ENCODE data around the gene PRKG1.

Gene PRKG1

DNA sequence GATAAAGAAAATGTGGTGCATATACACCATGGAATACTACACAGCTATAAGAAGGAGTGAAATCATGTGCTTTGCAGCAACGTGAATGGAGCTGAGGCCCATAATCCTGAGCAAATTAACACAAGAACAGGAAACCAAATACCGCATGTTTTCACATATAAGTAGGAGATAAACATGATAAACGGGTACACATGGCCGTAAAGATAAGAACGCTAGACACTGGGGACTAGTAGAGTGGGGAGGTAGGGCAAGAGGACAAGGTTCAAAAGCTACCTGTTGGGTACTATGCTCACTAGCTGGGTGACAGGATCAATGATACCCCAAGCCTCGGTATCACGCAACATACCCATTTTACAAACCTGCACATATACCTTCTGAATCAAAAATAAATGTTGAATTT, 511.5 kb downstream of the PRKG1 start:
- DNase-seq (ENCODE audit: low read depth in 2 of 2): no peak

DNA sequence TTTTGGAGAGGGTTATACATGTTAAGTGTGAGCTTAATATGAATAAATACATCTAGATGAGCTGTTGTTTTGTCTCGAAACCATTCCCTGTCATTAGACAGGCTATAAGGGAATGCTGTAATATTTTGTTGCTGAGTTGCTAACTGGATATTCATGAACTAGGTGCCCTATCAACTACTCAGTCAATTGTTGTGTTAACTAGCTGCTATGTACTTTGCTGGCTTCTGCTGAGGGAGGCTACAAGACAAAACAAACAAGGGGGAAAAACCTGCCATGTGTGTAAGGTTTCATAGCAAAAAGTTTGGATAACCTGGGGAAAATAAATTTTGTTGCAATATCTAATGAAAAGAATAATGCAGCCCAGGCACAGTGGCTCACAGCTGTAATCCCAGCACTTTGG, 514.7 kb downstream of the PRKG1 start:
- DNase-seq (ENCODE audit: low read depth in 2 of 2): no peak

DNA sequence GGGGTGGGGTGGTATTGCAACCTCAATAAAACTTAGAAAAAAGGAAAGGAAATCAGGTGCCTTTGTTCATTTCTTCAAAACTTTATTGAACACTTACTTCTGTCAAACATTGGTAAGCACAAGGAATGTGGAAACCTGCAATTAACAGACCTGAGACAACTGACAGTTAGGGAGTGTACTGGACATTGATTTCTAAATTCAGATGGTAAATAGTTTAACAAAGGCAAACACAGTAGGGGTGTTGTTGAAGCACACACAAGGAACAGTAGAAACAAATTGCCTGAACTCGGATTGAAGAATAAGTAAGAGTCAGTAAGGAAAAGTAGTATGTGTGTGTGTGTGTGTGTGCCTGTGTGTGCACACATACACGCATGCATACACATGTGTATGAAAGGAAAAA, 516.5 kb downstream of the PRKG1 start:
- DNase-seq (ENCODE audit: low read depth in 2 of 2): no peak

DNA sequence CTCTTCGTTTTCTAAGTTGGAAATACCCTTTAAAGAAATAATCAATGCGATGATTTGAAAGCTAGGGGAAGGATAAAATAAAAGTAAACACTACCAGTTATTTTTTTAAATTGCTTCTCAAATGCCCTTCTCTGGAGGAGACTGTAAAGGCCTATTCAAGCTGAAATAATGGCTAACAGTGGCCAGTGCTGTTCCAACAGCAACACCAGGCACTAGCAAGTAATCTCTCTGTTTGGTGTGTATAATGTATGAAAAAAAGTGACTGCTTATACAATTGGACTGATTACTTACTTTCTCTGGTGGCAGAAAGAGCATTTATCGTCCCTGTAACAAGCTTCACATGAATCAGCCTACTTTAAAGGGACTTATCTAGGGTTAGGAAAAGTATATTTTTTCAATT, 522.4 kb downstream of the PRKG1 start:
- no peak for DNase-seq (ENCODE audit: low read depth in 2 of 2)

DNA sequence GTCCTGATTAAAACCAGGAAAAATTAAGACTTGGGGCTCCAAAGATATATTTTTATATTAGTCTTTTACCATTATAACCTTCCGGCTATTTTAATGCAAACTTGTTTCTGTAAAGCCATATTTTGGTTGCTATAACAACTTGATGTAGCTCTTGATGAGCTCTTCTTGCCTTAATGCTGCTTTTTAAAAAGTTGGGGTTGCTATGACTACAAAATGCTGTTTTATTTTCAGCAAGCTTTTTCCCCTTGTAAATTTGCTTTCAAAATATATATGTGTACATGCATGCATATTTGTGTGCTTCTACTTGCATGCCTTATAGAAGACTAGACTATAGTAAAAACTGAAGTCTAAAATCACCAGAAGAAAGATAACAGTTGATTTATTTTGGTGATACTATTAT, 525.4 kb downstream of the PRKG1 start:
- no peak for DNase-seq (ENCODE audit: low read depth in 2 of 2)

DNA sequence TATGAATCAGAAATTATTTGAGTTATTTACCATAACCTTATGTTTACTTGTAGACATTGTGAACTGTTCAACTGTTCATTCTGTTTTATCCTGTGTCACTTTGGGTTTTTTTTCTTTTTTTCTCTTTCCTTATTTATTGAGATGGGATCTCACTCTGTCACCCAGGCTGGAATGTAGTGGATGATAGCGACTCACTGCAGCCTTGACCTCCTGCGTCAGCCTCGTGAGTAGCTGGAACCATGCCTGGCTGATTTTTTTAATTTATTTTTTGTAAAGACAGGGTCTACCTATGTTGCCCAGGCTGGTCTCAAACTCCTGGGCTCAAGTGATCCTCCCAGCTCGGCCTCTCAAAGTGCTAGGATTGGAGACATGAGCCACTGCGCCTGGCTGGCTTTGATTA, 528.0 kb downstream of the PRKG1 start:
- DNase-seq (ENCODE audit: low read depth in 2 of 2): no peak

DNA sequence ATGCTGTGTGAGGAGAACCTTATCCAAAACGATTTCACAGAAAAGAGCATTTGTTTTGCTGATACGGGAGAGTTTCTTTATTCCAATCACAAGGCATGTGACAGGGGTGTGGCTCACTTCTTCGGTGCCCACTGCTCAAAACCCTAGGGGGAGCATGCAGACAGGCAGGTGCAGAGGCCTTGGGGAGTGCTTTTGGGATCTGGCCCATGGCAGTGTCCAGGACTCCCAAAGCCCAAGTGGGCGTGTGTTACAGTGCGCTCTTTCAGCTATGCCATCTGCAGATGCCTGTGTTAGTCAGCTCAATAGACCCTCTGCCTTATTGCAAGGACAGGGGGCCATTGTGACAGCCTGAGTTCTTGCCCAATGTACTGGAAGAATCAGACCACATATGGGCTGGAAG, 530.3 kb downstream of the PRKG1 start:
- DNase-seq (ENCODE audit: low read depth in 2 of 2): no peak

DNA sequence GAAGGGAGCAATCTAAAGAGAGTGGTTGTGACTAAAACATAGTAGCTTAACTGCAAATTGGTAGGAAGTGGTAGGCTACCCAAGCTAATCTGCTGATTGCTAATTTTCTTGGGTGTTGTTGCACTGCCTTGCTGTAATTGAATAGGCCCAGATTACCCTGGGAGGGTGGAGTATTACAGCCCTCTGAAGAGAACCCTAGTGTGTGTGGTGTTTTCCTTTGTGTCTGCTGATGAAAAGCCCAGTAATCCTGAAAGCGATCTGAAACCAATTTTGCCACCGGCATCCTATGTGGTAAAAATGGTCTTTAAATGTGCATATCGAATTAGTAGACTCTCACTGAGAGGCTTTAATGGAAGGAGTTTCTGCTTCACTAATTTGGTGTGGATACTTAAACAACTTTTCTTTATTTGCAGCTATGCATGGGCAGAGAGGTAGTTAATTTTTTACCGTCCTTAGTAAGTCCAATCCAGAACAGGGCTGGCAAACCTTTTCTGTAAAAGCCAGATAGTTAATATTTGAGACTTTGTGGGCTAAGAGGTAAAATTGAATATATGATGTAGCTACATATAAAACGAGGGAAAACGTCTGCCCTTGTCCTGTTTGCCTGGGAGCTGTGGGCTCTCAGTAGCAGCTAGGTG, 532.7 kb downstream of the PRKG1 start:
- DNase-seq (ENCODE audit: low read depth in 2 of 2): no peak

DNA sequence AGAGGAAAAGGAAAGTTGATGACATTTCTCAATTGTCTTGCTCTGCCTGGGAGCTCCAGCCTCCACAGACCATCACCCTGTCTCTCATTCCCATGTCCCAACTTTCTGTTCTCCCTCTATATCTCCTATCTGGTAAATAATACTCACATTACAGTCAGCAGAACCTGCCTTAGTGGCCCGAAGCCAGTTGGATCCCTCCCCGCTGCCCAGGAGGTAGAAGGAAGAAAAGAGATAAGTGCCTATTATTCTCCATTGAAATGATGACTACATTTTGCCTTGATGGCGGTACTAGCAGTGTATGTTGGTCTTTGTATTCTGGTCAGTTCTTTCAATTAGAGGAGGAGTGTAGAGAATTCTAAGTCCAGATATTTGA, 533.2 kb downstream of the PRKG1 start:
- no peak for DNase-seq (ENCODE audit: low read depth in 2 of 2)

DNA sequence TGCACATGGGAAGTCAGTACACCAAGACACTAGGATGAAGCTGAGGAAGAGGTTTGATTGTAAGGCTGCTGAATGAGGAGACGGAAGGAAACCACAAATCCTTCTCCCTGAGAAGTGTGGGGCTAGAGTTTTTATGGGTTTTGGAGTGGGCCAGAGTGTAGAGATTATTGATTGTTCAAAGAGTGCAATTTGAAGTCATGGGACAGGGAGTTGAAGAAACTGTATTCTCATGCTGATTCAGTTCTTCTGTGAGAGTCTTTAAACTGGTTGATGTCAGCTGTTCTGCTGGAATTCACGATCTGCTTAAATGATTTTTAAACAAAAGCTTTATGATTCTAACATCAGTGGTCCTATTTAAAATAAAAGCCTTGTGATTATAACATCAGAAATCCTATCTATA, 533.9 kb downstream of the PRKG1 start:
- no peak for DNase-seq (ENCODE audit: low read depth in 2 of 2)

DNA sequence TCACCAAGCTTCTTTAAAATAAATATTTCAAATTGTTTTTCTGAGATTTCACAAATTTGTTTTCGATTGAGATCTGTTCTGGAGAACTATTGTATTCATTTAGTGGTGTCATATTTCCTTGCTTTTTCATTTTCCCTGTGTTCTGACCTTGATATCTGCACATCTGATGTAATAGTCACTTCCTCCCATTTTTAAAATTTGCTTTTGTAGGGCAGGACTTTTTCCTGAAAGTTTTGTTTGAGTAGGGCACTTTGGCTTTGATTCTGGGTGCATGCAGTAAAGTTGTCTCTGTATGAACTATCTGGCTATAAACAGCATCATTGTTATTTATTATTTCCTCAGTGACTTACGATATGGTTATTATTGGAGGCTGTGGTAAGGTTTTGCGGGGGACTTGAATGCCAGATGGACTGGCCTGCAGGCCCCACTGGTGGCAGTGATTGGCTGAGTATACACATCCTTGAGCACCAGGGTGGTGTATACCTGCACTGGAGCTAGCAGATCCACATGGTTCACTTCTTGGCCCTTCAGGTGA, 541.5 kb downstream of the PRKG1 start:
- DNase-seq (ENCODE audit: low read depth in 2 of 2): no peak

DNA sequence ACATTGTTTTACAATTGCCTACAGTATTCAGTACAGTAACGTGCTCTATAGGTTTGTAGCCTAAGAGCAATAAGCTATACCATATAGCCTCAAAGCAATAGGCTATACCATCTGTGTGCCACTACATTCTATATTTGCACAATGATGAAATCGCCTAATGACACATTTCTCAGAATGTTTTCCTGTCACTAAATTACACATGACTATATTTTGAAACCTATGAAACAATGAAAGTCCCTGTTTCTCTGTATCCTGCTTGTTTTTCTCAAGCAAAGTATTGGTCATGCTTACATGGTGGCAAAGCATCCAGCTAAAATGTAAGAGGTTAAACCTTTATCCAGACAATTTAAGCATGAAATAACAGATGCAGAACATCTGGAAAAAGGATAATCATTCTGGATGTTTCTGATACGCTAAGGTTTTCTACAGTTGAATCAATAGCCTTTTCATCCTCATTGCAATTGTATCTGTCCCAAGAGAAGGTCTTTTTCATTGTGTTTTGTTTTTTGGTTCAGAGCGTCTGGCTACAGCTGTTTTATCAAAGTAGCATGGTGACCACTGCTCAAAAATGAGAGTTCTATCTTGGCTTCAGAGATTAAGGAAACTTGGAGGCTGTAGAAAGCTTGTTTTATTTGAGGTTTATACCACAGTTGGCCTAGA, 543.4 kb downstream of the PRKG1 start:
- no peak for DNase-seq (ENCODE audit: low read depth in 2 of 2)

DNA sequence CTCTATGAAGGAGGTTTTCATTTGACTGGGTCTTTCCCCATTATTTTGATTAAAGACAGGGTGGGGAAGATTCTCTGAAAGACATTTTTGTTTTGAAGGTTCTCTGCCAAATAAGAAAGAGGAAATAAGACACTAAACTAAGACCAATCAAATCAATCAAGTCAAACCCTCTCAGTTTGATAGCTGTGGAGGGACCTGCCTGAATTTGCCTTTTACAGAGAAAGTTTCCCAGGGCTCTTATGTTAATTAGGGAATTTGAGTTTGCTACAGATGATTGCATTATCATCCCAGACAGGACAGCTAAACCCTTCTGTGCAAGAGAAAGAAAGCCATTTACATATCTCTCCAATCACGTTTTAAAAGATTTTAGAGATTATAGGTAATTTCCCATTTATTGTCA, 545.1 kb downstream of the PRKG1 start:
- no peak for DNase-seq (ENCODE audit: low read depth in 2 of 2)

DNA sequence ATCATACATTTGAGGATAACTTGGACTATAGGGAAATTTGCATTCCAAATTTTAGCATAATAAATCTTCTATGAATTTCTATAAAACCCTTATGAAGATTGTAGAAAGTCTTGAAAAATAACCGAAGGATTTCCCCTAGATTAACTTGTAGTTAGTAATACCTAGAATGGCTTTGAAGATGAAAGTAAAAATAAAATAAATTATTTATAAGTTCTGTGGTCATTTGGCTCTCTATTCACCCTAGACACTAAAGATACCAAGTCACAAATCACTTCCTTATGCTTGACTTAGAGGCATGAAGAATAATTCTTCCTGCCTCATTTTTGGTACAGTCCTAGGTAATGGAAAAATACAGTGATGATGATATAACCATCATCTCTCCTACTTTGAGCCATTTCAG, 545.8 kb downstream of the PRKG1 start:
- no peak for DNase-seq (ENCODE audit: low read depth in 2 of 2)

DNA sequence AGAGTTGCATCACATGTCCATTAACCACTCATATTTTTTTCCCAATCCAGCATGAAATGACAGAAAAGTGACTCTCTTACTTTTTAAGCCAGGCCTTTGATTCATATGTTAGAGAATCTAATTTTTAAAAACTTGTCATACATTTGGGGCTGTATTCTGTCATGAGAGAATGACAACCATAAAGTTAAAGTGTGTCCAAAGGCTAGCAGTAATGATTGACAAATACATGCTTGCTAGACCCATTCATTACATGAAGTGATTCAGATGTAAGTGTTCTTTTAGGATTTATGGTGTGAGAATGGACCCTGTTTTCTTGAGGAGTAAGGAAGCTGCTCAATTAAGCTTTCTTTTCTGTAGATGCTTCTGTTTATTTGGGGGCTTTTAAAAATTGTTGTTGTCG, 549.7 kb downstream of the PRKG1 start:
- no peak for DNase-seq (ENCODE audit: low read depth in 2 of 2)

DNA sequence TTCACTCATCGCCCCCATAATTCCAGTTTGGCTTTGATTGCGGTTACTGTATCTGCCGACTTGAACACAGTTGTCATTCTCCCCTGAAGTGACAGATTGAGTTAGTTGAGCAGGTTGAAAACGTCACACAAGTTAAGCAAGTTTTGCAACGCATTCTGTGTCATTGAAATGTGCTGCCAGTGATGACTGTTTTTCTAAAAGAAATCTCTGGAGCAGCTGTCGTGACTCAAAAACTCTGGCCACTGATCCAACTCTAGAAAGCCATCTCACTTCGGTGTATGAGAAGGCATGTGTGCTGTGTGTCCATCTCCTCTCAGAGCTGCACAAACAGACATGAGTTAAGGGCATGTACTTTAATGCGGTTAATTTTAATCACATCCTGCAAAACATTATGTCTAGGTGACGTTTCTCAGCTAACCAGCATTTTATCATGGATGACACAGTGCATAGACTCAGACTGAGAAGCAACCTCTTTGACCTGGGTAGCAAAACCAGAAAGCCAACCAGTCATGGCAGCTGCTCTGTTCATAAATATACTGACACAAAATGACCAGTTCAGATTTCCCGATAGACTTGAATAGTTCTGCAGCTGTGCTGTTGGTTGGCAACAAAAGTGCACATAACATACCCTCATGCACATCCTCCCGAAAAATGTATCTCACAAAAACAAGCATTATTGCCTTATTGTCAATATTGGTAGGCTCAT, 555.8 kb downstream of the PRKG1 start:
- DNase-seq (ENCODE audit: low read depth in 2 of 2): no peak

DNA sequence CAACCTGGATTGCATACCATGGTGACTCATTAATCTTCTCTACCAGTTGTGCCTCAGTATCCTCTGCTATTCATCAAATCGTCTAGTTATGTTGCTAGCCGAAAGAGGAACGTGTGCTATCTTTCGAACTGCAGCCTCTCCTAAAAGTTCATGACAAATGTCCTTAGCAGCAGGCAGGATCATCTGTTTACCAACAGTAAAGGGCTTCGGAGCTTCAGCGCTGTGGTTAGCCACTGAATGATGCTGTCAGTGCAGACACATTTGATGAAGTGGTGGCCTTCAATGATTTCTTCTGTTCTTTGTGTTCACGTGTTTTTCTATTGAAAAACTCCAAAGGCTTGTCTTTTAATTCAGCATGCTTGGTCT, 556.3 kb downstream of the PRKG1 start:
- no peak for DNase-seq (ENCODE audit: low read depth in 2 of 2)

DNA sequence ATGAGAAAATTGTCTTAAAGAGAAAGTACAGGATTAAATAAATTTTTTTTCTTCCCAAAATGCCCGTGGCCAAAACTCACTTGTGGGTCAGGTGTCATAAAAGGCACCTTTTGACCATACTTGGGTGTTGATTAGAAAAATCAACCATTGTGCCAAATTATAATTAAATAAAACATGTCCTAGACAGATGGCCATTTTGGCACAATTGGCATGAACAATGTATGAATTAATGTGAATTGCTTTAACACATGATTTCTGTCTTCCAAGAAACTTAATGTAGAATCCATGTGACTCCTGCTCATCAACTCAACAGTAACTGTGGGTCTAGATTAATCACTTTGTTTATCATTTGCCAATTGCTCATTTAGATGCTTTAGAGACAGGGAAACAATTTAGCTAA, 561.1 kb downstream of the PRKG1 start:
- no peak for DNase-seq (ENCODE audit: low read depth in 2 of 2)

DNA sequence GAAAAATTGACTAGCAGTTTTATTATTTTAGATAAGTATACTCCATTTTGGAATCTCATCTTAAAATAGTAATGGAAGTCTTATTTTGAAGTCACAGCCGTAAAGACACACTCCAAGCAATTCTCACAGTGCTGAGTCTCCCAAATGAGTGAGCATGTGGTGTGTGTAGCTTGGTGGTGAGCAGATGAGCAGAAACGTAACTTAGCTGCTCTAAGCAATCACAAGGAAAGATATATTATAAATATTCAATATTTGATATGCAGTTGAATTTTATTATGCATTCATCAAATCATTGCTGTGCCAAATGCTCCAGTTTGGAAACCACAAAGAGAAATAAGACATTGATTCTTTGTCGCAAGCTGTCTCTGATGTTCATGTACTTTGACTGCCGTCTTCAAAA, 563.9 kb downstream of the PRKG1 start:
- DNase-seq (ENCODE audit: low read depth in 2 of 2): no peak

DNA sequence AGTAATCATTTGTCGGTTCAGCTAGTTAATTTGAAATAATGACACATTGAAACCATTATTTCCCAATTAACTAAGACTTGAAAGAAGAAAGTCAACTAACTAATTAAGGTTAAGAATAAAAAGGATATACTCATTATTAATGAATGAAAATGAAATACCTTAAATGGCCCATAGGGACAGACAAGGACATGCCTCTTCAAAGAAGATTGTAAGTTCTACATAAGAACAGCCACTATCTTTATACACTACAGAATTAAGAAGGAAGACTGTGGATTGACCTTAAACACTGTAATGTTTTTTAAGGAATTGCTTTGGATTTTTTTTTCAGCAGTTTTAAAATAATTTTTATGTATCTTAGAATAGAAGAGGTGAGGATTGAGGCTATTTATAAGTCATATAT, 564.5 kb downstream of the PRKG1 start:
- no peak for DNase-seq (ENCODE audit: low read depth in 2 of 2)

DNA sequence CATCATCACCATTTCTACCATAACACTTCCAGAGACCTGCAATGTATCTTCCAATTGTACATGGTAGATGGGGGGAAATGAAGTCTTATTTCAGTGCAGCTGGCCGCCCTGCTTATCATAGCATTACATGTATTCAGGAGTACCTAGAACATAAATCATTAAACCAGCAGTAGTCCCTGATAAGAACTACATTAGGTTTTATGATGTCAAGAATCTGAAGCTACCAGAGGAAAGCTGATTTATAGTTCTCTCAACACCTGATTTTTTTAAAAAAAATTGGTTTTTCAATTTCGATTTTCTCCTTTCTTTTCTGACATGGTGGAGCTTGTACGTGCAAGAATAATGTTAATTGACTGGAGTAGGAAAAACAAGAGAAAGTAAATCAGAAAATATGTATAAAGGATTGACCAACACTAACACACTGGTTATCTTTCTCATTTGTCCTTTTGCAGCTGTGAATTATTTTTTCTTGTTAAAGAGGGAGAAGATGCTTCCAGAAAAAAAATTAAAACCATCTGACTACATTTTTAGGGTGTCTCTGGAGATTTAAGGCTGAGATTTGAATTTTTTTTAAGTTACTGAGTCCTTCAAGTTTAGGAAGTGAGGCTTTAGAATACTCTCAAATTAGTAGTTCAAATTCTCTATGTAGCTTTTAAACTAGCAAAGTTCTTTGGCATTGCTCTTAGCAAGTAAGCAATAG, 566.0 kb downstream of the PRKG1 start:
- no peak for DNase-seq (ENCODE audit: low read depth in 2 of 2)

DNA sequence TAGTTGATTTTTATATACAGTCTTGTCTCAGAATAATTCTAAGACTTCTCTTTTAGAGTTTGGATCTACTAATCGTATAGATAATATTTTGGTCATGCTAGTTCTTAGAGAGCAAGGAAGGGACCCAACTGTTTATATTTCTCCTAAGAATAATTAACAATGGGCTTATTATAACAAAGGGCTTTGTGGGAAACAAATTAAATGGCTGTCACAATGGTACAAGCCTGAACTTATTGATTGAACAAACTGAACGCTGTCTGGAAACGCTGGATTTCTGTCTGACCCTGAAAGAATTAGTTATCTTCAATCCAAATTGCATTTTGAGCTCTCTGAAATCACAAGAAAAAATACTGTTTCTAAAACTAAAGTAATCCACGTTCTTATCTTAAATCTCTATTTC, 568.3 kb downstream of the PRKG1 start:
- DNase-seq (ENCODE audit: low read depth in 2 of 2): no peak

DNA sequence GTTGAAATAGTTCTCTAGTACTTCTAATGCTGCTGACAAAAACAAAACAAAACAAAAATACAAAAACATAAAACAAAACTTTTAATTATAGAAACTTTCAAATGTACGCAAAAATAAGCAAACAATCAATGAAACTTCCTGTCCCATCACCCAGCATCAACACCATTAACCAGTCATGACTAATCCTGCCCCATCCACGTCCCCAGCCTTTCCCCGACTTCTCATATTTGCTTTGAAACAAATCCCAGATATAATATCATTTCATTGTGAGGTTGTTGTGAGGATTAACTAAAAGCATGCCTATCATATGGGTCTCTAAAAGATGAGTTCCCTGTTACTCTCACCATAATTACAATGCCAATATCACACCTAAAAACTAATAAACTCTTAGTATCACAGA, 569.4 kb downstream of the PRKG1 start:
- no peak for DNase-seq (ENCODE audit: low read depth in 2 of 2)
